Stimulated activated naive CD8-positive, alpha-beta T cell treated with anti-CD3 and anti-CD28 coated beads, Interleukin-15, Interleukin-2, amounts not matched to agents 100 ng/mL and 50 ng/mL, for 24 hours (primary cell): Measurements from ENCODE around the gene PEF1.

Experiments
- H3K27ac Mint-ChIP-seq: one replicate; pipeline ENCODE4 v1.8.0; 2021; ENCODE audit warnings: mild to moderate bottlenecking, mixed read lengths
- H3K27me3 Mint-ChIP-seq: one replicate; pipeline ENCODE4 v1.8.0; 2021; ENCODE audit warnings: mixed read lengths
- H3K36me3 Mint-ChIP-seq: one replicate; pipeline ENCODE4 v1.8.0; 2021; ENCODE audit warnings: low read depth, mixed read lengths
- H3K4me1 Mint-ChIP-seq: one replicate; pipeline ENCODE4 v1.8.0; 2021; ENCODE audit warnings: low read depth, mixed read lengths
- H3K4me3 Mint-ChIP-seq: one replicate; pipeline ENCODE4 v1.8.0; 2021; ENCODE audit warnings: mild to moderate bottlenecking, mixed read lengths
- H3K9me3 Mint-ChIP-seq: one replicate; pipeline ENCODE4 v1.8.0; 2021; ENCODE audit warnings: mixed read lengths

Gene PEF1

GRCh38 chr1:31621847-31622730 is 22.6 kb downstream of the PEF1 start:
- H3K4me3 Mint-ChIP-seq = no peak overlapping the region
- H3K9me3 Mint-ChIP-seq = no peaks in the 10 kb centered on the region
- H3K4me1 Mint-ChIP-seq = peaks cover 13% of the 10 kb centered on the region
- H3K27ac Mint-ChIP-seq = no peak overlapping the region
- H3K27me3 Mint-ChIP-seq = peaks cover 14% of the 10 kb centered on the region
- peaks cover 12% of the 10 kb centered on the region for H3K36me3 Mint-ChIP-seq

- H3K4me1 Mint-ChIP-seq = peaks cover 15% of the 10 kb centered on the region
- no peak overlapping the region for H3K4me3 Mint-ChIP-seq
- H3K27ac Mint-ChIP-seq = no peak overlapping the region
- H3K36me3 Mint-ChIP-seq = peaks cover 8% of the 10 kb centered on the region
- no peaks in the 10 kb centered on the region for H3K9me3 Mint-ChIP-seq
- peaks cover 21% of the 10 kb centered on the region for H3K27me3 Mint-ChIP-seq
Observed at GRCh38 chr1:31621498-31621820, 23.2 kb downstream of the PEF1 start.

- Mint-ChIP-seq H3K27me3 (peaks cover 27% of the 10 kb centered on the region), H3K9me3 (no peaks in the 10 kb centered on the region), H3K27ac (no peak overlapping the region), H3K4me1 (peaks cover 15% of the 10 kb centered on the region), H3K36me3 (peaks cover 8% of the 10 kb centered on the region), H3K4me3 (no peak overlapping the region)
Observed at GRCh38 chr1:31620631-31621497, 23.8 kb downstream of the PEF1 start.

GRCh38 chr1:31618916-31619846 is 25.5 kb downstream of the PEF1 start:
- H3K27me3 Mint-ChIP-seq = peaks cover 29% of the 10 kb centered on the region
- H3K4me1 Mint-ChIP-seq = peaks cover 11% of the 10 kb centered on the region
- H3K36me3 Mint-ChIP-seq = peaks cover 7% of the 10 kb centered on the region
- H3K9me3 Mint-ChIP-seq = no peaks in the 10 kb centered on the region
- no peak overlapping the region for H3K4me3 Mint-ChIP-seq
- H3K27ac Mint-ChIP-seq = no peak overlapping the region

- Mint-ChIP-seq H3K4me3 (no peak overlapping the region), H3K36me3 (no peaks in the 10 kb centered on the region), H3K27me3 (peaks cover 29% of the 10 kb centered on the region), H3K9me3 (no peaks in the 10 kb centered on the region), H3K4me1 (peaks cover 5% of the 10 kb centered on the region), H3K27ac (no peak overlapping the region)
Observed at GRCh38 chr1:31617916-31618746, 26.5 kb downstream of the PEF1 start.

- Mint-ChIP-seq H3K27ac (no peak within 1 kb of the TSS), H3K36me3 (no peaks in the 10 kb centered on the region), H3K4me1 (peaks cover 5% of the 10 kb centered on the region), H3K27me3 (peaks cover 32% of the 10 kb centered on the region), H3K9me3 (no peaks in the 10 kb centered on the region), H3K4me3 (peak within 1 kb of the TSS; percentile 69)
Observed at GRCh38 chr1:31617218-31617915, 27.3 kb downstream of the PEF1 start, which contains the start of gene HCRTR1. Gene HCRTR1 (plus strand): TSS chr1:31617689. CDS start chr1:31619193, 1,504 bp downstream.

- no peaks in the 10 kb centered on the region for H3K9me3 Mint-ChIP-seq
- peaks cover 32% of the 10 kb centered on the region for H3K27me3 Mint-ChIP-seq
- no peak overlapping the region for H3K27ac Mint-ChIP-seq
- peaks cover 11% of the 10 kb centered on the region for H3K4me1 Mint-ChIP-seq
- no peaks in the 10 kb centered on the region for H3K36me3 Mint-ChIP-seq
- no peak overlapping the region for H3K4me3 Mint-ChIP-seq
Observed at GRCh38 chr1:31615939-31616338, 28.7 kb downstream of the PEF1 start.

GRCh38 chr1:31615414-31615813 is 29.3 kb downstream of the PEF1 start:
- H3K4me3 Mint-ChIP-seq = no peak overlapping the region
- H3K9me3 Mint-ChIP-seq = no peaks in the 10 kb centered on the region
- peaks cover 11% of the 10 kb centered on the region for H3K4me1 Mint-ChIP-seq
- H3K36me3 Mint-ChIP-seq = no peaks in the 10 kb centered on the region
- no peak overlapping the region for H3K27ac Mint-ChIP-seq
- peaks cover 32% of the 10 kb centered on the region for H3K27me3 Mint-ChIP-seq

GRCh38 chr1:31614414-31615005 is 30.2 kb downstream of the PEF1 start:
- peaks cover 11% of the 10 kb centered on the region for H3K4me1 Mint-ChIP-seq
- H3K9me3 Mint-ChIP-seq = no peaks in the 10 kb centered on the region
- peaks cover 32% of the 10 kb centered on the region for H3K27me3 Mint-ChIP-seq
- no peaks in the 10 kb centered on the region for H3K36me3 Mint-ChIP-seq
- no peak overlapping the region for H3K4me3 Mint-ChIP-seq
- H3K27ac Mint-ChIP-seq = no peak overlapping the region

- Mint-ChIP-seq H3K27me3 (peaks cover 3% of the 10 kb centered on the region), H3K9me3 (no peaks in the 10 kb centered on the region), H3K27ac (no peak overlapping the region), H3K36me3 (no peaks in the 10 kb centered on the region), H3K4me1 (peaks cover 21% of the 10 kb centered on the region), H3K4me3 (no peak overlapping the region)
Observed at GRCh38 chr1:31609514-31610118, 35.1 kb downstream of the PEF1 start.

- H3K36me3 Mint-ChIP-seq = no peaks in the 10 kb centered on the region
- no peak overlapping the region for H3K27ac Mint-ChIP-seq
- H3K9me3 Mint-ChIP-seq = no peaks in the 10 kb centered on the region
- H3K4me1 Mint-ChIP-seq = peaks cover 21% of the 10 kb centered on the region
- no peak overlapping the region for H3K4me3 Mint-ChIP-seq
- no peaks in the 10 kb centered on the region for H3K27me3 Mint-ChIP-seq
Observed at GRCh38 chr1:31607360-31607759, 37.3 kb downstream of the PEF1 start.

GRCh38 chr1:31605908-31606427 is 38.7 kb downstream of the PEF1 start:
- Mint-ChIP-seq H3K27ac (peak overlapping the region; percentile 23), H3K4me3 (no peak overlapping the region), H3K36me3 (no peaks in the 10 kb centered on the region), H3K9me3 (no peaks in the 10 kb centered on the region), H3K4me1 (peaks cover 16% of the 10 kb centered on the region), H3K27me3 (no peaks in the 10 kb centered on the region)
